Measurements from ENCODE around the gene RFXANK.

RFXANK gene

GRCh38 chr19:19155495-19156219 lies 36.4 kb upstream of the RFXANK start:
- TF ChIP-seq SIN3A (IDR thresholded peaks at IDR 0.05; ENCODE audit: borderline replicate concordance, insufficient read depth, low read length) (no peak), POLR2AphosphoS5 (IDR thresholded peaks at IDR 0.05; ENCODE audit: low read depth, low read length) (no peak), TAF1 (IDR thresholded peaks at IDR 0.05; ENCODE audit: borderline replicate concordance, insufficient read depth, low read length) (no peak), FOXP2 (optimal IDR thresholded peaks at IDR 0.05; ENCODE audit: borderline replicate concordance, extremely low read depth, extremely low read length, insufficient read depth) (no peak)
- TF ChIP-seq, protein P1, sequence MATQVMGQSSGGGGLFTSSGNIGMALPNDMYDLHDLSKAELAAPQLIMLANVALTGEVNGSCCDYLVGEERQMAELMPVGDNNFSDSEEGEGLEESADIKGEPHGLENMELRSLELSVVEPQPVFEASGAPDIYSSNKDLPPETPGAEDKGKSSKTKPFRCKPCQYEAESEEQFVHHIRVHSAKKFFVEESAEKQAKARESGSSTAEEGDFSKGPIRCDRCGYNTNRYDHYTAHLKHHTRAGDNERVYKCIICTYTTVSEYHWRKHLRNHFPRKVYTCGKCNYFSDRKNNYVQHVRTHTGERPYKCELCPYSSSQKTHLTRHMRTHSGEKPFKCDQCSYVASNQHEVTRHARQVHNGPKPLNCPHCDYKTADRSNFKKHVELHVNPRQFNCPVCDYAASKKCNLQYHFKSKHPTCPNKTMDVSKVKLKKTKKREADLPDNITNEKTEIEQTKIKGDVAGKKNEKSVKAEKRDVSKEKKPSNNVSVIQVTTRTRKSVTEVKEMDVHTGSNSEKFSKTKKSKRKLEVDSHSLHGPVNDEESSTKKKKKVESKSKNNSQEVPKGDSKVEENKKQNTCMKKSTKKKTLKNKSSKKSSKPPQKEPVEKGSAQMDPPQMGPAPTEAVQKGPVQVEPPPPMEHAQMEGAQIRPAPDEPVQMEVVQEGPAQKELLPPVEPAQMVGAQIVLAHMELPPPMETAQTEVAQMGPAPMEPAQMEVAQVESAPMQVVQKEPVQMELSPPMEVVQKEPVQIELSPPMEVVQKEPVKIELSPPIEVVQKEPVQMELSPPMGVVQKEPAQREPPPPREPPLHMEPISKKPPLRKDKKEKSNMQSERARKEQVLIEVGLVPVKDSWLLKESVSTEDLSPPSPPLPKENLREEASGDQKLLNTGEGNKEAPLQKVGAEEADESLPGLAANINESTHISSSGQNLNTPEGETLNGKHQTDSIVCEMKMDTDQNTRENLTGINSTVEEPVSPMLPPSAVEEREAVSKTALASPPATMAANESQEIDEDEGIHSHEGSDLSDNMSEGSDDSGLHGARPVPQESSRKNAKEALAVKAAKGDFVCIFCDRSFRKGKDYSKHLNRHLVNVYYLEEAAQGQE (IDR thresholded peaks at IDR 0.05; ENCODE audit: insufficient read depth in 1 of 2, low read depth in 2 of 2, low read length in 2 of 2), result no peak

DNA sequence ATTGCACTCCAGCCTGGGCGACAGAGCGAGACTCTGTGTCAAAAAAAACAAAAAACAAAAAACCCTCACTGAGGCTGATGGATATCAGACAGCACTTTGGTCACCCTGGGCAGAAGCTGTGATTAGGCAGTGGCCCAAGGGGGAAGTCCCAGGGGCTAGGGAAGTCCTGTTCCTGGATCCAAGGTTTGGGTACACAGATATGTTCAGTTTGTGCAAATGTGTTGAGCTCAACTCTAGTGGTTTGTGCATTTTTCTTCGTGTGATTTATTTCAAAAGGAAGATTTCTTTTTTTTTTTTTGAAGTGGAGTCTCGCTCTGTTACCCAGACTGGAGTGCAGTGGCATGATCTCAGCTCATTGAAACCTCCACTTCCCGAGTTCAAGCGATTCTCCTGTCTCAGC lies 34.2 kb upstream of the RFXANK start:
- no peak for TF ChIP-seq SIN3A (IDR thresholded peaks at IDR 0.05; ENCODE audit: borderline replicate concordance, insufficient read depth, low read length)
- TF ChIP-seq TAF1 (IDR thresholded peaks at IDR 0.05; ENCODE audit: borderline replicate concordance, insufficient read depth, low read length), result no peak
- no peak for TF ChIP-seq FOXP2 (optimal IDR thresholded peaks at IDR 0.05; ENCODE audit: borderline replicate concordance, extremely low read depth, extremely low read length, insufficient read depth)
- TF ChIP-seq POLR2AphosphoS5 (IDR thresholded peaks at IDR 0.05; ENCODE audit: low read depth, low read length), result no peak
- TF ChIP-seq, protein P1 (IDR thresholded peaks at IDR 0.05; ENCODE audit: insufficient read depth in 1 of 2, low read depth in 2 of 2, low read length in 2 of 2), result no peak

DNA sequence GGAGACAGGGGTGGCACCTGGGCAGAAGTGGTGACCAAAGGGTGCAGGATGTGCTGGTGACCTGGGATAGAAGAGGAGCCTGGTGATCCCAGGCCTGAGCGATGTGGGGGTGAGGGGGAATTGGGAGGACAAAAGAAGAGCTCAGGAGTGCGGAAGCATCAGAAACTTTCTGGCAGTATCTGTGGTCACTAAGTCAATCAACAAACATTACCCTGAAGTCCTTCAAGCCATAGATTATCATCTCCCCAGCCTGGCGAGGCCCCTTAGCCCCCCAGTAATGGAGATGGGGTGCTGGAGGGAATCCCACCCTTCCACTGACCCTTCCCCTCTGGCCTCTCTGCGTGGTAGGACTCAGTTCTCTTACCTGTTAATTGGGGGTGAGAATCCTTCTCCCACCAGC lies 32.5 kb upstream of the RFXANK start:
- TF ChIP-seq TAF1 (IDR thresholded peaks at IDR 0.05; ENCODE audit: borderline replicate concordance, insufficient read depth, low read length) (no peak), SIN3A (IDR thresholded peaks at IDR 0.05; ENCODE audit: borderline replicate concordance, insufficient read depth, low read length) (no peak), FOXP2 (optimal IDR thresholded peaks at IDR 0.05; ENCODE audit: borderline replicate concordance, extremely low read depth, extremely low read length, insufficient read depth) (no peak), POLR2AphosphoS5 (IDR thresholded peaks at IDR 0.05; ENCODE audit: low read depth, low read length) (no peak)
- TF ChIP-seq, protein P1 (IDR thresholded peaks at IDR 0.05; ENCODE audit: insufficient read depth in 1 of 2, low read depth in 2 of 2, low read length in 2 of 2), result no peak

- TF ChIP-seq TAF1 (IDR thresholded peaks at IDR 0.05; ENCODE audit: borderline replicate concordance, insufficient read depth, low read length) (no peak), FOXP2 (optimal IDR thresholded peaks at IDR 0.05; ENCODE audit: borderline replicate concordance, extremely low read depth, extremely low read length, insufficient read depth) (no peak), SIN3A (IDR thresholded peaks at IDR 0.05; ENCODE audit: borderline replicate concordance, insufficient read depth, low read length) (no peak), POLR2AphosphoS5 (IDR thresholded peaks at IDR 0.05; ENCODE audit: low read depth, low read length) (no peak)
- TF ChIP-seq, protein P1 (IDR thresholded peaks at IDR 0.05; ENCODE audit: insufficient read depth in 1 of 2, low read depth in 2 of 2, low read length in 2 of 2), result no peak
Observed at GRCh38 chr19:19160461-19161035, 31.5 kb upstream of the RFXANK start.
